ENCODE data around the gene ARL1. TPM values are rescaled to one million over a fixed set of nuclear protein-coding genes. Genes with fewer than 3 reads are reported as not detected.
"Not testable (repeated sequence)": the region's sequence is repeated elsewhere in the genome, so short reads cannot be mapped to it uniquely, and the experiment has no call there.

Gene ARL1
- total and polyA plus RNA-seq, 7 experiments from 2014 or later, result 26.2 to 48.4 (median 31.6) TPM

GRCh38 chr12:101424620-101425019 lies 17.0 kb upstream of the ARL1 start:
- Histone ChIP-seq H3K36me3 (ENCODE audit: control insufficient read depth in 2 of 3, insufficient read depth in 3 of 3, low read length in 3 of 3) (no peaks in the 10 kb centered on the region), H3K9me3 (ENCODE audit: control insufficient read depth in 2 of 3, low read length in 3 of 3) (no peaks in the 10 kb centered on the region), H3K27me3 (ENCODE audit: control insufficient read depth in 2 of 2, insufficient read depth in 2 of 2, low read length in 2 of 2) (no peaks in the 10 kb centered on the region), H3K27ac (ENCODE audit: low read depth, low read length) (no peak overlapping the region), H3K4me3 (ENCODE audit: low read length) (no peak overlapping the region), H3K4me1 (ENCODE audit: control insufficient read depth in 2 of 2, insufficient read depth in 2 of 2, low read length in 2 of 2) (no peaks in the 10 kb centered on the region)
- CTCF ChIA-PET, result no interaction called here
- no peaks in the 10 kb centered on the region for H3K4me1 Mint-ChIP-seq
- no peak overlapping the region for H3K27ac Mint-ChIP-seq
- POLR2A ChIA-PET, result no interaction called here
- H3K9me3 Mint-ChIP-seq, result no peaks in the 10 kb centered on the region
- no peaks in the 10 kb centered on the region for H3K36me3 Mint-ChIP-seq
- H3K27me3 Mint-ChIP-seq, result peaks cover 0 to 9% (median 5%) of the 10 kb centered on the region in 5 donors
- intact Hi-C loops (cut with micrococcal nuclease), result no loop called here
- no peak overlapping the region for H3K4me3 Mint-ChIP-seq
- DNase-seq, result no peak
- no peak for ATAC-seq

GRCh38 chr12:101422066-101422465 lies 14.5 kb upstream of the ARL1 start:
- POLR2A ChIA-PET, result not testable (repeated sequence)

GRCh38 chr12:101415228-101415627 lies 7.7 kb upstream of the ARL1 start:
- Histone ChIP-seq H3K27ac (ENCODE audit: low read depth, low read length) (no peak overlapping the region), H3K36me3 (ENCODE audit: control insufficient read depth in 2 of 3, insufficient read depth in 3 of 3, low read length in 3 of 3) (no peaks in the 10 kb centered on the region), H3K4me3 (ENCODE audit: low read length) (no peak overlapping the region), H3K9me3 (ENCODE audit: control insufficient read depth in 2 of 3, low read length in 3 of 3) (no peaks in the 10 kb centered on the region), H3K4me1 (ENCODE audit: control insufficient read depth in 2 of 2, insufficient read depth in 2 of 2, low read length in 2 of 2) (no peaks in the 10 kb centered on the region), H3K27me3 (ENCODE audit: control insufficient read depth in 2 of 2, insufficient read depth in 2 of 2, low read length in 2 of 2) (no peaks in the 10 kb centered on the region)
- ATAC-seq (no peak), DNase-seq (no peak)
- H3K36me3 Mint-ChIP-seq, result no peaks in the 10 kb centered on the region
- no peak overlapping the region for H3K27ac Mint-ChIP-seq
- H3K4me3 Mint-ChIP-seq, result no peak overlapping the region
- H3K9me3 Mint-ChIP-seq, result no peaks in the 10 kb centered on the region
- CTCF ChIA-PET, result interaction anchor here (0.8 to 1.1 kb wide), 6 partner anchors 9 to 427 kb away, joined by 3 to 5 read pairs (median 3); partner anchors contain the start of gene GNPTAB
- POLR2A ChIA-PET, result no interaction called here
- no peaks in the 10 kb centered on the region for H3K4me1 Mint-ChIP-seq
- intact Hi-C loops (cut with micrococcal nuclease), result loop anchor here (2.0 kb wide), 2 partner anchors 344 to 416 kb away; partner anchors contain the start of gene GNPTAB (in 1 of the 2)
- peaks cover 0 to 24% (median under 1%) of the 10 kb centered on the region in 5 donors for H3K27me3 Mint-ChIP-seq

More at GRCh38 chr12:101422066-101422465, 14.5 kb upstream of the ARL1 start:
- H3K27me3 ChIP-seq (ENCODE audit: control insufficient read depth in 2 of 2, insufficient read depth in 2 of 2, low read length in 2 of 2); H3K4me3 Mint-ChIP-seq; H3K4me1 Mint-ChIP-seq; H3K36me3 ChIP-seq (ENCODE audit: control insufficient read depth in 2 of 3, insufficient read depth in 3 of 3, low read length in 3 of 3); H3K9me3 ChIP-seq (ENCODE audit: control insufficient read depth in 2 of 3, low read length in 3 of 3); H3K4me3 ChIP-seq (ENCODE audit: low read length); ATAC-seq; H3K36me3 Mint-ChIP-seq; H3K4me1 ChIP-seq (ENCODE audit: control insufficient read depth in 2 of 2, insufficient read depth in 2 of 2, low read length in 2 of 2); intact Hi-C loops (cut with micrococcal nuclease); H3K27me3 Mint-ChIP-seq; DNase-seq; H3K27ac Mint-ChIP-seq; H3K9me3 Mint-ChIP-seq; H3K27ac ChIP-seq (ENCODE audit: low read depth, low read length): not testable (repeated sequence)
- CTCF ChIA-PET, result interaction anchor here (0.7 kb wide), 1 partner anchor 161 kb away, joined by 6 read pairs; no protein-coding TSS in a partner anchor

GRCh38 chr12:101414533-101415119 lies 7.1 kb upstream of the ARL1 start:
- H3K4me1 Mint-ChIP-seq, result peaks cover 0 to 5% (median 0%) of the 10 kb centered on the region in 7 donors
- no peak overlapping the region for H3K4me3 Mint-ChIP-seq
- intact Hi-C loops (cut with micrococcal nuclease), result loop anchor here (1.0 to 5.0 kb wide), 6 partner anchors 283 to 425 kb away; partner anchors contain the start of genes CHPT1 (in 1 of the 2) and GNPTAB (in 1 of the 2)
- H3K9me3 ChIP-seq (ENCODE audit: control insufficient read depth in 2 of 3, low read length in 3 of 3), result no peaks in the 10 kb centered on the region
- ATAC-seq (peak; percentile 40), DNase-seq (peak in 5 of 9 donors; percentile 11 to 23 (median 12))
- no peak overlapping the region for H3K27ac ChIP-seq (ENCODE audit: low read depth, low read length)
- no peaks in the 10 kb centered on the region for H3K36me3 ChIP-seq (ENCODE audit: control insufficient read depth in 2 of 3, insufficient read depth in 3 of 3, low read length in 3 of 3)
- H3K27me3 Mint-ChIP-seq, result peaks cover 0 to 29% (median 2%) of the 10 kb centered on the region in 5 donors
- H3K9me3 Mint-ChIP-seq, result no peaks in the 10 kb centered on the region
- H3K36me3 Mint-ChIP-seq, result no peaks in the 10 kb centered on the region
- no peaks in the 10 kb centered on the region for H3K27me3 ChIP-seq (ENCODE audit: control insufficient read depth in 2 of 2, insufficient read depth in 2 of 2, low read length in 2 of 2)
- no peak overlapping the region for H3K27ac Mint-ChIP-seq
- POLR2A ChIA-PET, result no interaction called here
- CTCF ChIA-PET, result interaction anchor here (0.6 to 1.1 kb wide), 7 partner anchors 8 to 427 kb away, joined by 3 to 5 read pairs (median 3); partner anchors contain the start of gene GNPTAB
- H3K4me3 ChIP-seq (ENCODE audit: low read length), result no peak overlapping the region
- no peaks in the 10 kb centered on the region for H3K4me1 ChIP-seq (ENCODE audit: control insufficient read depth in 2 of 2, insufficient read depth in 2 of 2, low read length in 2 of 2)

- H3K36me3 ChIP-seq (ENCODE audit: control insufficient read depth in 2 of 3, insufficient read depth in 3 of 3, low read length in 3 of 3); CTCF ChIA-PET; DNase-seq; ATAC-seq; H3K9me3 Mint-ChIP-seq; H3K27ac Mint-ChIP-seq; H3K36me3 Mint-ChIP-seq; H3K4me3 ChIP-seq (ENCODE audit: low read length); H3K9me3 ChIP-seq (ENCODE audit: control insufficient read depth in 2 of 3, low read length in 3 of 3); H3K27me3 ChIP-seq (ENCODE audit: control insufficient read depth in 2 of 2, insufficient read depth in 2 of 2, low read length in 2 of 2); H3K4me3 Mint-ChIP-seq; POLR2A ChIA-PET; H3K27ac ChIP-seq (ENCODE audit: low read depth, low read length): not testable (repeated sequence)
- intact Hi-C loops (cut with micrococcal nuclease), result loop anchor here in 1 of 2 donors (5.0 kb wide), 1 partner anchor 362 kb away; no protein-coding TSS in a partner anchor
- peaks cover 0 to 22% (median 2%) of the 10 kb centered on the region in 5 donors for H3K27me3 Mint-ChIP-seq
- peaks cover 0 to 15% of the 10 kb centered on the region in 2 donors for H3K4me1 ChIP-seq (ENCODE audit: control insufficient read depth in 2 of 2, insufficient read depth in 2 of 2, low read length in 2 of 2)
- H3K4me1 Mint-ChIP-seq, result peaks cover 10 to 38% (median 22%) of the 10 kb centered on the region in 7 donors
Measured at GRCh38 chr12:101410169-101410568, 2.6 kb upstream of the ARL1 start.

GRCh38 chr12:101407049-101407435 lies 530 bp downstream of the ARL1 start:
- Histone ChIP-seq H3K27ac (ENCODE audit: low read depth, low read length) (peak overlapping the region; percentile 85), H3K9me3 (ENCODE audit: control insufficient read depth in 2 of 3, low read length in 3 of 3) (no peaks in the 10 kb centered on the region), H3K27me3 (ENCODE audit: control insufficient read depth in 2 of 2, insufficient read depth in 2 of 2, low read length in 2 of 2) (no peaks in the 10 kb centered on the region), H3K4me3 (ENCODE audit: low read length) (peak overlapping the region; percentile 97), H3K36me3 (ENCODE audit: control insufficient read depth in 2 of 3, insufficient read depth in 3 of 3, low read length in 3 of 3) (peaks cover 0 to 7% (median 0%) of the 10 kb centered on the region in 3 experiments), H3K4me1 (ENCODE audit: control insufficient read depth in 2 of 2, insufficient read depth in 2 of 2, low read length in 2 of 2) (peaks cover 0 to 15% of the 10 kb centered on the region in 2 donors)
- H3K27me3 Mint-ChIP-seq, result peaks cover 0 to 5% (median 0%) of the 10 kb centered on the region in 5 donors
- peak overlapping the region; percentile 82 to 98 (median 95) for H3K27ac Mint-ChIP-seq
- H3K4me1 Mint-ChIP-seq, result peaks cover 16 to 45% (median 30%) of the 10 kb centered on the region in 7 donors
- CTCF ChIA-PET, result interaction anchor here (0.9 to 1.7 kb wide), 5 partner anchors 8 to 433 kb away, joined by 3 to 4 read pairs (median 3); partner anchors contain the start of gene GNPTAB
- no peaks in the 10 kb centered on the region for H3K9me3 Mint-ChIP-seq
- intact Hi-C loops (cut with micrococcal nuclease), result loop anchor here (2.0 to 5.0 kb wide), 4 partner anchors 125 to 655 kb away; partner anchors contain the start of genes CHPT1 (in 2 of the 2), UTP20 (in 2 of the 2) and WASHC3 (in 2 of the 2)
- H3K36me3 Mint-ChIP-seq, result no peaks in the 10 kb centered on the region
- DNase-seq (peak in 8 of 9 donors; percentile 2 to 20 (median 14)), ATAC-seq (peak; percentile 24)
- H3K4me3 Mint-ChIP-seq, result peak overlapping the region; percentile 92 to 99 (median 98)
- POLR2A ChIA-PET, result interaction anchor here (0.6 to 2.0 kb wide), 4 partner anchors 292 to 632 kb away, joined by 3 to 9 read pairs (median 4); partner anchors contain the start of gene GNPTAB

All from naive thymus-derived CD4-positive, alpha-beta T cell (primary cell).